Peyer's patch (tissue), 4 donors: Measurements from ENCODE around the gene TRAK2.

Experiments used
- CTCF ChIP-seq, 6 experiments: fragments of 450-650 bp in 4 of 6; fragments of 200-600 bp in 2 of 6; sonication (generic) in 1 of 6; IDR thresholded peaks; one replicate each; pipeline ENCODE4 v1.5.1; 2017 to 2019; ENCODE audit warnings: antibody characterized with exemption in 6 of 6, mild to moderate bottlenecking in 3 of 6, moderate library complexity in 1 of 6
- POLR2A ChIP-seq, 2 donors: fragments of 450-650 bp; IDR thresholded peaks; one replicate each; pipeline ENCODE4 v1.5.1; 2017; ENCODE audit warnings: antibody characterized with exemption in 2 of 2, mild to moderate bottlenecking in 2 of 2, moderate library complexity in 2 of 2

- TF ChIP-seq CTCF (IDR thresholded peaks at IDR 0.05) (no peak), POLR2A (IDR thresholded peaks at IDR 0.05) (no peak)
Measured at GRCh38 chr2:201414099-201415023, 36.9 kb downstream of the TRAK2 start.
